NK-92 (cell line): ENCODE results near the gene GNL2.
"Not testable (repeated sequence)": the region's sequence is repeated elsewhere in the genome, so short reads cannot be mapped to it uniquely, and the experiment has no call there.

Experiments
- DNase-seq: peaks from one replicate; lab custom pipeline; 2025; ENCODE audit not compliant: unreplicated experiment; lab: John Stamatoyannopoulos, UW

Gene GNL2

GRCh38 chr1:37560401-37561132 is 35.2 kb downstream of the GNL2 start:
- DNase-seq: no peak

GRCh38 chr1:37559957-37560379 is 35.8 kb downstream of the GNL2 start:
- not testable (repeated sequence) for DNase-seq

- no peak for DNase-seq
Observed at GRCh38 chr1:37559080-37559479, 36.7 kb downstream of the GNL2 start.

- no peak for DNase-seq
Observed at GRCh38 chr1:37558411-37558810, 37.3 kb downstream of the GNL2 start.

GRCh38 chr1:37557402-37557801 is 38.3 kb downstream of the GNL2 start:
- no peak for DNase-seq

- no peak for DNase-seq
Observed at GRCh38 chr1:37556712-37557196, 39.0 kb downstream of the GNL2 start, which contains the start of gene DNALI1. TSS of gene DNALI1 (plus strand) at chr1:37556940. CDS start at chr1:37556995, 55 bp downstream.

GRCh38 chr1:37553927-37554808 is 41.6 kb downstream of the GNL2 start, which contains the start of gene SNIP1:
TSS of gene SNIP1 (minus strand) at chr1:37554293. CDS start at chr1:37554229, 64 bp downstream.
- peak; percentile 52 for DNase-seq

GRCh38 chr1:37553598-37553926 is 42.2 kb downstream of the GNL2 start:
- DNase-seq: no peak

GRCh38 chr1:37549341-37549740 is 46.4 kb downstream of the GNL2 start:
- DNase-seq: no peak

- DNase-seq: no peak
Observed at GRCh38 chr1:37545019-37545418, 50.7 kb downstream of the GNL2 start.

- DNase-seq: no peak
Observed at GRCh38 chr1:37544530-37544929, 51.2 kb downstream of the GNL2 start.

- DNase-seq: no peak
Observed at GRCh38 chr1:37540036-37540785, 55.5 kb downstream of the GNL2 start.

- DNase-seq: not testable (repeated sequence)
Observed at GRCh38 chr1:37539154-37539553, 56.6 kb downstream of the GNL2 start.

GRCh38 chr1:37537378-37537777 is 58.4 kb downstream of the GNL2 start:
- DNase-seq: no peak

GRCh38 chr1:37533317-37534093 is 62.2 kb downstream of the GNL2 start:
- no peak for DNase-seq

- DNase-seq: not testable (repeated sequence)
Observed at GRCh38 chr1:37532418-37533156, 63.1 kb downstream of the GNL2 start.

- DNase-seq: not testable (repeated sequence)
Observed at GRCh38 chr1:37529888-37530287, 65.8 kb downstream of the GNL2 start.

GRCh38 chr1:37519613-37520012 is 76.1 kb downstream of the GNL2 start:
- DNase-seq: no peak

GRCh38 chr1:37518929-37519328 is 76.8 kb downstream of the GNL2 start:
- not testable (repeated sequence) for DNase-seq

GRCh38 chr1:37518241-37518640 is 77.5 kb downstream of the GNL2 start:
- DNase-seq: not testable (repeated sequence)
